Esophagus muscularis mucosa (tissue), 4 donors: ENCODE results near the gene TES. TPM values are rescaled to one million over a fixed set of nuclear protein-coding genes. Genes with fewer than 3 reads are reported as not detected.
A peak's percentile ranks its signal among the peaks of the same experiment; 100 is the strongest.

Experiments
- DNase-seq: peaks from one replicate; pipeline ENCODE4 v3.0.0-alpha.2; 2017; ENCODE audit errors: extremely low spot score
- H3K27ac ChIP-seq, 4 donors: fragments of 200-600 bp; sonication (generic); replicated peaks in 1 of 4; 1 replicate in 3 of 4; 2 replicates in 1 of 4; pipeline ENCODE4 v1.5.1; 2016 to 2019; ENCODE audit warnings: mild to moderate bottlenecking in 1 of 4
- H3K27me3 ChIP-seq, 4 donors: fragments of 200-600 bp; sonication (generic); one replicate each; pipeline versions ENCODE4 v1.5.1 to v1.6.0; 2016 to 2019
- H3K36me3 ChIP-seq, 4 donors: fragments of 200-600 bp; sonication (generic); one replicate each; pipeline ENCODE4 v1.5.1; 2016 to 2019
- H3K4me1 ChIP-seq, 4 donors: fragments of 200-600 bp; sonication (generic); one replicate each; pipeline ENCODE4 v1.5.1; 2016 to 2019
- H3K4me3 ChIP-seq, 4 donors: fragments of 200-600 bp; sonication (generic); 1 replicate in 2 of 4; 2 replicates in 2 of 4; pipeline ENCODE4 v1.5.1; 2016 to 2019; ENCODE audit warnings: mild to moderate bottlenecking in 4 of 4, moderate library complexity in 1 of 4
- H3K9me3 ChIP-seq, 4 donors: fragments of 200-600 bp; sonication (generic); 1 replicate in 3 of 4; 2 replicates in 1 of 4; pipeline ENCODE4 v1.5.1; 2016 to 2019
- EP300 ChIP-seq: sonication (generic); formaldehyde crosslinking; IDR thresholded peaks from one replicate; pipeline ENCODE4 v1.6.1; 2017; ENCODE audit warnings: antibody characterized with exemption
- POLR2A ChIP-seq: fragments of 450-650 bp; IDR thresholded peaks from one replicate; pipeline ENCODE4 v1.6.1; 2017; ENCODE audit warnings: antibody characterized with exemption, moderate library complexity, mild to moderate bottlenecking, low read depth
- POLR2AphosphoS5 ChIP-seq, 2 donors: sonication (generic); formaldehyde crosslinking; IDR thresholded peaks; one replicate each; pipeline ENCODE4 v1.6.1; 2017; ENCODE audit warnings: antibody characterized with exemption in 2 of 2
- WGBS: methylation state at CpG from one replicate; pipeline ENCODE4 v1.1.5; 2018; 5-methylcytosine and 5-hydroxymethylcytosine counted together
- intact Hi-C: fragments of 100-400 bp; cut with DNase I; formaldehyde crosslinking; loops from one replicate; pipeline ENCODE4 v1.15.1; 2023
- total RNA-seq, 4 donors: library from RNA; depleted of rRNA; stranded (reverse); fragments of >200 nt; gene quantifications; one replicate each; pipeline versions ENCODE4 v1.1.0 to v1.2.1, GENCODE V29; 2016
- TF ChIP-seq, protein P1 (sequence below), 3 experiments: fragments of 200-600 bp in 2 of 3; fragments of 450-650 bp in 1 of 3; sonication (generic) in 2 of 3; IDR thresholded peaks; one replicate each; pipeline ENCODE4 v1.5.1; 2017 to 2019; ENCODE audit warnings: antibody characterized with exemption in 3 of 3, mild to moderate bottlenecking in 2 of 3, moderate library complexity in 1 of 3

Gene TES, protein sequence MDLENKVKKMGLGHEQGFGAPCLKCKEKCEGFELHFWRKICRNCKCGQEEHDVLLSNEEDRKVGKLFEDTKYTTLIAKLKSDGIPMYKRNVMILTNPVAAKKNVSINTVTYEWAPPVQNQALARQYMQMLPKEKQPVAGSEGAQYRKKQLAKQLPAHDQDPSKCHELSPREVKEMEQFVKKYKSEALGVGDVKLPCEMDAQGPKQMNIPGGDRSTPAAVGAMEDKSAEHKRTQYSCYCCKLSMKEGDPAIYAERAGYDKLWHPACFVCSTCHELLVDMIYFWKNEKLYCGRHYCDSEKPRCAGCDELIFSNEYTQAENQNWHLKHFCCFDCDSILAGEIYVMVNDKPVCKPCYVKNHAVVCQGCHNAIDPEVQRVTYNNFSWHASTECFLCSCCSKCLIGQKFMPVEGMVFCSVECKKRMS
- total RNA-seq: 100 to 1,000 TPM; 213 to 356 (median 265) TPM

DNA sequence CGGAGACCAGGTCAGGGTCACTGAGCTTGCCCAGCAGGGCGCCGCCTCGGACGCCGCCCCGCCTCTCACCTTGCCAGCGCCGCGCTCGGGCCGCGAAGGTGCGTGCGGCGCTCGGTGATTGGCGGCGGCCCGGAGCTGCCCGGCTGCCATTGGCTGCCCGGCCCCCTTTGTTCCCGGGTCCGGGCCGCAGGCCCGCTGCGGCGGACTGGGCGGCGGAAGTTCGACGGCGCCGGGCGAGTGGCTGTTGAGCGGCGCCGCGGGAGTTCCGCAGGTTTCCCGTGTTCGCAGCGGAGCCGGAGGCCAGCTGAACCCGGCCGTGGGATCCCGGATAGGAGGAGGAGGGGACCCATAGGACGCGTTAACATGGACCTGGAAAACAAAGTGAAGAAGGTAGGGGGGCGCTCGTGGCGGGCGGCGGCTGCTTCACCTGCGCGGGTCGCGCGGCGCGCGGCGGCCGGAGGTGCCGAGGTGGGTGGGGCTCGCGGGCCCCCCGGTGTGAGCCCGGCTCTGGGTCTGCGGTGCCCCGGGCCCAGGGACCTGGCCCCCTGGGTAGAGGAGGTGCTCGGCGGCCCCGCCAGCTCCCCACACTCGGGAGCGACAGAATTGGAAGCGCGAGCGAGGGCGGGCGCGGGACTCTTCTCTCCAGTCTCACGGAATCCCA, at the start of gene TES:
Gene TES, plus strand, starts transcription at position 195 of the 661 bp plus-strand sequence. Its CDS starts 169 bp downstream, at position 364.
- TF ChIP-seq POLR2AphosphoS5 (IDR thresholded peaks at IDR 0.05) (peak; percentile 77 to 88), EP300 (no peak), POLR2A (peak; percentile 68)
- TF ChIP-seq, protein P1, sequence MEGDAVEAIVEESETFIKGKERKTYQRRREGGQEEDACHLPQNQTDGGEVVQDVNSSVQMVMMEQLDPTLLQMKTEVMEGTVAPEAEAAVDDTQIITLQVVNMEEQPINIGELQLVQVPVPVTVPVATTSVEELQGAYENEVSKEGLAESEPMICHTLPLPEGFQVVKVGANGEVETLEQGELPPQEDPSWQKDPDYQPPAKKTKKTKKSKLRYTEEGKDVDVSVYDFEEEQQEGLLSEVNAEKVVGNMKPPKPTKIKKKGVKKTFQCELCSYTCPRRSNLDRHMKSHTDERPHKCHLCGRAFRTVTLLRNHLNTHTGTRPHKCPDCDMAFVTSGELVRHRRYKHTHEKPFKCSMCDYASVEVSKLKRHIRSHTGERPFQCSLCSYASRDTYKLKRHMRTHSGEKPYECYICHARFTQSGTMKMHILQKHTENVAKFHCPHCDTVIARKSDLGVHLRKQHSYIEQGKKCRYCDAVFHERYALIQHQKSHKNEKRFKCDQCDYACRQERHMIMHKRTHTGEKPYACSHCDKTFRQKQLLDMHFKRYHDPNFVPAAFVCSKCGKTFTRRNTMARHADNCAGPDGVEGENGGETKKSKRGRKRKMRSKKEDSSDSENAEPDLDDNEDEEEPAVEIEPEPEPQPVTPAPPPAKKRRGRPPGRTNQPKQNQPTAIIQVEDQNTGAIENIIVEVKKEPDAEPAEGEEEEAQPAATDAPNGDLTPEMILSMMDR (IDR thresholded peaks at IDR 0.05): peak in 1 of 3 experiments; percentile 14
- H3K27me3 ChIP-seq: no peaks in the 10 kb centered on the region
- no peaks in the 10 kb centered on the region for H3K9me3 ChIP-seq
- no peaks in the 10 kb centered on the region for H3K36me3 ChIP-seq
- peaks cover 16 to 35% (median 30%) of the 10 kb centered on the region in 4 donors for H3K4me1 ChIP-seq
- peak within 1 kb of the TSS; percentile 74 to 92 (median 90) for H3K4me3 ChIP-seq
- intact Hi-C loops: no loop called here
- WGBS: 3% methylated on average over 22 of the region's 83 CpGs
- DNase-seq: no peak
- peak within 1 kb of the TSS; percentile 94 to 97 (median 95) for H3K27ac ChIP-seq

DNA sequence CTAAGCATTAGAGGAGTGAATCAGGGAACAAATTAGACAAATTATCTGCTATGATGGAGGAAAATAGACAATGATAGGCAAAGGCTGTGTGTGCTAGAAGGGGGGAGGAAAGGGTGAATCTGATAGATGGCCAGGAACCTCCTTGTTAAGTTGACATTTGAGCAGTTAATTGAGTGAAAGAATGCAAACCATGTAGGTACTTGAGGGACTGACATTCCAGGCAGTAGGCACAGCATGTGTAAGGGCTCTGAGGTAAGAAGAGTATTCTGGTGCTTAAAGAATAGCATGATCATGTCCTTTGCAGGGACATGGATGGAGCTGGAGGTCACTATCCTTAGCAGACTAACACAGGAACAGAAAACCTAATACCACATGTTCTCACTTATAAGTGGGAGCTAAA, 48.6 kb upstream of the TES start:
- H3K27ac ChIP-seq: no peak overlapping the region
- H3K4me1 ChIP-seq: peaks cover 0 to 7% (median 2%) of the 10 kb centered on the region in 4 donors
- TF ChIP-seq POLR2AphosphoS5 (IDR thresholded peaks at IDR 0.05): no peak
- no peak for TF ChIP-seq EP300
- TF ChIP-seq, protein P1 (IDR thresholded peaks at IDR 0.05): no peak
- no peak for TF ChIP-seq POLR2A
- no peak for DNase-seq
- no peaks in the 10 kb centered on the region for H3K27me3 ChIP-seq
- H3K9me3 ChIP-seq: no peaks in the 10 kb centered on the region
- intact Hi-C loops: no loop called here
- H3K36me3 ChIP-seq: no peaks in the 10 kb centered on the region
- H3K4me3 ChIP-seq: no peak overlapping the region

DNA sequence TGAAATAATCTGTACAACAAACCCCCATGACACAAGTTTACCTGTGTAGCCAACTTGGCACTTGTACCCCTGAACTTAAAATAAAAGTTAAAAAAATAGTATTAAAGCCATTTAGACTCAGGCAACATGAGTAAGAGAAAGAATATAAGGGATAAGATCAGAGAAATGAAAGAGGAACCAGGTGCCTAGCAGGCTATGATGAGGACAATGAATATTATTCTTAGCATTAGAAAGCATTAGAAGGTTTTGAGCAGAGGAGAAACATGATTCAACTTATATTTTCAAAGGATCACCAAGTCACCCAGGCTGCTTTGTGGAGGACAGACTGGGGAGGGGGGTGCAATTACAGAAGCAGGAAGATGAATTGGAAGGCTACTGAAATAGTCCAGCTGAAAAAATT, 48.1 kb upstream of the TES start:
- H3K9me3 ChIP-seq: no peaks in the 10 kb centered on the region
- TF ChIP-seq POLR2AphosphoS5 (IDR thresholded peaks at IDR 0.05) (no peak), POLR2A (no peak), EP300 (no peak)
- TF ChIP-seq, protein P1 (IDR thresholded peaks at IDR 0.05): no peak
- no peaks in the 10 kb centered on the region for H3K36me3 ChIP-seq
- no peak overlapping the region for H3K27ac ChIP-seq
- H3K27me3 ChIP-seq: no peaks in the 10 kb centered on the region
- intact Hi-C loops: no loop called here
- H3K4me3 ChIP-seq: no peak overlapping the region
- peaks cover 0 to 7% (median 2%) of the 10 kb centered on the region in 4 donors for H3K4me1 ChIP-seq
- no peak for DNase-seq

DNA sequence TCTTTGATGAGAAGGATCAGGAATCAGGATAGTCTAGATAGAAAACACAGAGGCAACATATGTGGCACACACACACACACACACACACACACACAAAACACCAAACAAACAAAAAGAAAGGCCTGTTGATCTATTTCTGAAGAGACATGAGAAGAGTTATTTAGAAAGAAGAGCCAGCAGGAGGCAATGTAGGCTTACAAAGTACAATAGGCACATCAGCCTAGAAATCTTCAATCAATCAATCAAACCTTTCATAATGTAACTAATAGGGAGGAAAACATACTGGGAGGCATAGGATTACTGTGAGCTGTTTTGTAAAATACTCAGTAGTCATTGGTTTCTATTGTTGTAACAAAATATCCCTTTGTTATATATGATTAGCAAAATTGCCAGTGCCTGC, 47.3 kb upstream of the TES start:
- no peaks in the 10 kb centered on the region for H3K27me3 ChIP-seq
- no peak for DNase-seq
- intact Hi-C loops: no loop called here
- H3K9me3 ChIP-seq: no peaks in the 10 kb centered on the region
- TF ChIP-seq, protein P1 (IDR thresholded peaks at IDR 0.05): no peak
- no peak for TF ChIP-seq POLR2A
- TF ChIP-seq EP300: no peak
- TF ChIP-seq POLR2AphosphoS5 (IDR thresholded peaks at IDR 0.05): no peak
- H3K4me1 ChIP-seq: peaks cover 0 to 7% (median 2%) of the 10 kb centered on the region in 4 donors
- no peak overlapping the region for H3K4me3 ChIP-seq
- H3K27ac ChIP-seq: no peak overlapping the region
- H3K36me3 ChIP-seq: no peaks in the 10 kb centered on the region
